ENCODE data around the gene GRAMD2B. TPM values are rescaled to one million over a fixed set of nuclear protein-coding genes. Genes with fewer than 3 reads are reported as not detected.
A peak's percentile ranks its signal among the peaks of the same experiment; 100 is the strongest.

The GRAMD2B gene
- total RNA-seq, 2 experiments from 2014 or later = 4.6 to 5.2 TPM

DNA sequence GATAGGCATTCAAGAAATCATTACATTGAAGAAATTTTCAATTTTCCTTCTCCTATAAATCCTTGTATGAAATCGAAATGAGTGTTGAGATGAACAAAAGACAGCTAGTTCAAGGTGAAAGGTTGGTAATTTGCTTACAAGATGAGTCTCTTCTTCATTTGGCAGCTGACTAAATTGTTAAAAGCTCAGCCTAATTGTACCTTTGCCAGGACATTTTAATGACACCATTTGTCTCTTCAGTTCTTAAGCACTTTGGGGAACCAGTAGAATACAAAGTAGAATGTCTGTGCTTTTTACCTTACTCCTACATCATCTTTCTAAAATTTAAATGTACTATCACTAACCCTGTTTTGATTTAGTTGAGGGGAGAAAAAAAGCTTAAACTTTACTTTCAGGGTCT, 59.4 kb downstream of the GRAMD2B start:
- Mint-ChIP-seq H3K4me1 (no peaks in the 10 kb centered on the region), H3K27me3 (no peaks in the 10 kb centered on the region), H3K9me3 (no peaks in the 10 kb centered on the region), H3K27ac (no peak overlapping the region), H3K4me3 (no peak overlapping the region), H3K36me3 (peaks cover 16% of the 10 kb centered on the region)
- POLR2A ChIA-PET = no interaction called here
- ATAC-seq (ENCODE audit: low read depth) = no peak
- no peak for DNase-seq

DNA sequence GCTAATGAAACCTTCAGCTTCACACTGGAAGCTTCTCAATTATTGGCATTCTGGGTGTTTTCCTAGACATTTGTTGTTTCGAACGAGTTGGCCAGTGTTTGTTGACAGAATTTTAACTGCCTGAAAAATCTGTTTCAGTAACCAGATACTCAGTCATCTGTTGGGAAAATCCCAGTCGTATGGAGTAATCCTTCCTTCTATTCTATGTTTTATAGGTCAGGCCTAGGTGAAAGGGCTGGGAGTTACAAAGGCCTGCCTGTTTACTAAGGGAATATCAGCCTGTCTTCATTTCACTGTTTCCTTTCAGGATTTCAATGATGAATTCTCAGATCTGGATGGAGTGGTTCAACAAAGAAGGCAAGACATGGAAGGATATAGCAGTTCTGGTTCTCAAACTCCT, 59.9 kb downstream of the GRAMD2B start:
- DNase-seq (no peak), ATAC-seq (ENCODE audit: low read depth) (no peak)
- POLR2A ChIA-PET = no interaction called here
- Mint-ChIP-seq H3K36me3 (peaks cover 16% of the 10 kb centered on the region), H3K4me1 (no peaks in the 10 kb centered on the region), H3K27ac (no peak overlapping the region), H3K27me3 (no peaks in the 10 kb centered on the region), H3K9me3 (no peaks in the 10 kb centered on the region), H3K4me3 (no peak overlapping the region)

GRCh38 chr5:126484253-126484652, 61.0 kb downstream of the GRAMD2B start:
- no peak for ATAC-seq (ENCODE audit: low read depth)
- Mint-ChIP-seq H3K27me3 (no peaks in the 10 kb centered on the region), H3K36me3 (peaks cover 17% of the 10 kb centered on the region), H3K4me1 (no peaks in the 10 kb centered on the region), H3K9me3 (no peaks in the 10 kb centered on the region), H3K4me3 (no peak overlapping the region), H3K27ac (no peak overlapping the region)
- POLR2A ChIA-PET = no interaction called here
- DNase-seq = no peak

DNA sequence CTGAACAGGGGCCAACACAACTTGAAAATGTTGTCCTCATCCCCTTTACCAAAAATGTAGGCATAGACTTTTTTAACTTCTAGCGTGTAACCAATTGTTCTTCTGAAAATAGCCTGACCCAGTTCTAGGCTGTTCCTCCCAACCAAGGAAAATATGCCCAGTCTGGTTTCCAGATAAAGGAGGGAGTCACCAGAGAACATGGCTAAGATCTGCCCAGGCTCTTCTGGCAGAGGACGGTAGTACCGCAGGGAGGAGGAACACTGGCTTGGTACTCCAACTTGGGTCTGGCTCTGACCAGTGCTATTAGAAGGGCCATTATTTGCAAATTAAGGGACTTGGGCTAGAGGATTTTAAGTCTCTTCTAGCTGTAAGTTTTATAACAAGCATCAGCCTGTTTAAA, 63.1 kb downstream of the GRAMD2B start:
- Mint-ChIP-seq H3K36me3 (peaks cover 13% of the 10 kb centered on the region), H3K4me1 (no peaks in the 10 kb centered on the region), H3K4me3 (no peak overlapping the region), H3K9me3 (no peaks in the 10 kb centered on the region), H3K27me3 (no peaks in the 10 kb centered on the region), H3K27ac (no peak overlapping the region)
- DNase-seq = no peak
- POLR2A ChIA-PET = no interaction called here
- no peak for ATAC-seq (ENCODE audit: low read depth)

DNA sequence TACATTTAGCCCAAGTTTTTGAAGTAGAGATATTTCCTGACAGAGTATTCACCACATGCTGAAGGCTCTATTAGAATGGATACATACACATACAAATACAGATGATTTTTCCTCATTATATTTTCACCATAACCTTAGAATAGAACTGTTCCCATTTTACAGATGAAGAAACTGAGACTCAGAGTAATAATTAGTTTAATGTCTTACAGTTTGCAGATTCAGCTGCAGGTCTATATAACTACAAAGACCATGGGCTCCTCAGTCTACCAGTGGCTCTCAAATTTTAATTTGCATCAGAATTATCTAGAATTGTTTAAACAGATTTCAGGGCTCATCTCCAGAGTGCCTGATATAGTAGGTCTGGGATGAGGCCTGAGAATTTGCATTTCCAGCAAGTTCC, 64.4 kb downstream of the GRAMD2B start:
- Mint-ChIP-seq H3K4me3 (no peak overlapping the region), H3K27me3 (no peaks in the 10 kb centered on the region), H3K4me1 (no peaks in the 10 kb centered on the region), H3K9me3 (no peaks in the 10 kb centered on the region), H3K36me3 (peaks cover 15% of the 10 kb centered on the region), H3K27ac (no peak overlapping the region)
- POLR2A ChIA-PET = no interaction called here
- DNase-seq (no peak), ATAC-seq (ENCODE audit: low read depth) (no peak)

GRCh38 chr5:126488443-126489065, 65.3 kb downstream of the GRAMD2B start:
- no peak for DNase-seq
- no peaks in the 10 kb centered on the region for H3K27me3 Mint-ChIP-seq
- POLR2A ChIA-PET = no interaction called here
- no peak overlapping the region for H3K27ac Mint-ChIP-seq
- H3K4me3 Mint-ChIP-seq = no peak overlapping the region
- no peak for ATAC-seq (ENCODE audit: low read depth)
- peaks cover 14% of the 10 kb centered on the region for H3K36me3 Mint-ChIP-seq
- H3K9me3 Mint-ChIP-seq = no peaks in the 10 kb centered on the region
- no peaks in the 10 kb centered on the region for H3K4me1 Mint-ChIP-seq

DNA sequence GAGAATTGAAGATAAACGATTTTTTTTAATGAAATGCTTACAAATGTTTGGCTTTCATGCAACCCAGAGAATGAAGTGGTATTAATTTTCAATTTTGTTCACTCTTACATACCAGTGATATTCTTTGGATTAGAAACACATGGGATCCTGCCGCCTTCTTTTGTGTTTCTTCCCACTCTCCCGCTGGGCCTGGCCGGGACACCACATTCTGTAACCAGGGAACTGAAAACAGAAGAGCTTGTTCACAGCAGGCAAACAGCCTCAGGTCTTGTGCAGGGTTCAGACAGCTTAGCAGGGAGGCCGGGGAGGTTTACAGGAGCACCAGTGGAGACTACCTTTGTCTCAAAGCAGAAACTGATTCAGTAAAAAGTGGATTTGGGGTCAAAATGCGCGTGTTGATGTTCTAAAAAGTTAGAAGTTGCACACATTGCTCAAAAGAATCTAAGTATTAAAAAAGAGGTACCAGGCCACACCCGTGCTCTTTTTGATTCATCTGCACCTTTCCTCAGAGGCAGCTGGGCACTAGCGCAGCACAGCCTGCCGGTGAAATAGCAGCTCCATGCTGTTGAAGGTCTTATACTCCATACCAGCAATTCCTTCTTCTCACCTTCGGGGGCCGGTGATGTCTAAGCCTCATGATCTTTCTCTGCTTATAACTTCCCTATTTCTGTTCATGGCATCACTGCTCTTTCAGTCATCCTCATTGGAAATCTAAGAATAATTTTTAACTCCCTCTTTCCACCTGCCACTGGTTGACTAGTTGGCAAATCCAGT, 67.1 kb downstream of the GRAMD2B start:
- Mint-ChIP-seq H3K27me3 (no peaks in the 10 kb centered on the region), H3K9me3 (no peaks in the 10 kb centered on the region), H3K4me1 (no peaks in the 10 kb centered on the region), H3K27ac (no peak overlapping the region), H3K4me3 (no peak overlapping the region), H3K36me3 (peaks cover 14% of the 10 kb centered on the region)
- POLR2A ChIA-PET = no interaction called here
- no peak for DNase-seq
- ATAC-seq (ENCODE audit: low read depth) = no peak

DNA sequence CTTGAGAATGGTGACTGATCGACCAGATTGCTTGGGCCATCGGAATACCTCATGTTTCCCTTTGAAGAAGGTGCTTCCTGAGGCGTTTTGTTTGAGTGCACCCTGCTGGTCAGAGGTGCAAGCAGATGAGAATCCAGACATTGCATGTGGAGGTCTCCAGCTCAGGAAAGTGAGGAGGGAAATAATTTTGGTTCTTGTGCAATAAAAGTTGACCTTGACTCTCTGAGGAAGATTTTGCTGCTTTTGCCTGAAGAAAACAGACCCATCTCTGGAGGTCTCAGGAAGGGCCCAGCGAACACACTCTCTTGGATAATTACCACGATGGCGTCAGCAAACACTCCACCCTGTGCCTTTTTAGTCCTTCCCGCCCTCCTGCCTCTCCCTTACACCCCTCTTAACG, 69.7 kb downstream of the GRAMD2B start:
- Mint-ChIP-seq H3K4me1 (no peaks in the 10 kb centered on the region), H3K27me3 (no peaks in the 10 kb centered on the region), H3K36me3 (peaks cover 8% of the 10 kb centered on the region), H3K9me3 (no peaks in the 10 kb centered on the region), H3K4me3 (no peak overlapping the region), H3K27ac (no peak overlapping the region)
- DNase-seq (no peak), ATAC-seq (ENCODE audit: low read depth) (no peak)
- POLR2A ChIA-PET = no interaction called here

DNA sequence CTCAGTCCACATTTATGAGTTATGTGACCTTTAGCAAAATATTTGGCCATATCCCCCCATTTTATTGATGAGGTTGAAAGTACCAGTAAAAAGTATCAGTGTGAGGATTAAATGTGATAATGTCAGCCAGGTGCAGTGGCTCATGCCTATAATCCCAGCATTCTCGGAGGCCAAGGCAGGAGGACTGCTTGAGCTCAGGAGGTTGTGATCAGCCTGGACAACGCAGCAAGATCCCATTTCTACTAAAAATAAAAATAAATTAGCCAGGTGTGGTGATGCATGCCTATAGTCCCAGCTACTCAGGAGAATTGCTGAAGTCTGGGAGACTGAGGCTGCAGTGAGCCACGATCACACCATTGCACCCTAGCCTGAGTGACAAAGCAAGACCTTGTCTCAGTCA, 71.2 kb downstream of the GRAMD2B start:
- peaks cover 6% of the 10 kb centered on the region for H3K36me3 Mint-ChIP-seq
- POLR2A ChIA-PET = no interaction called here
- H3K4me1 Mint-ChIP-seq = no peaks in the 10 kb centered on the region
- H3K9me3 Mint-ChIP-seq = no peaks in the 10 kb centered on the region
- H3K4me3 Mint-ChIP-seq = no peak overlapping the region
- H3K27ac Mint-ChIP-seq = no peak overlapping the region
- ATAC-seq (ENCODE audit: low read depth) (no peak), DNase-seq (no peak)
- H3K27me3 Mint-ChIP-seq = no peaks in the 10 kb centered on the region

DNA sequence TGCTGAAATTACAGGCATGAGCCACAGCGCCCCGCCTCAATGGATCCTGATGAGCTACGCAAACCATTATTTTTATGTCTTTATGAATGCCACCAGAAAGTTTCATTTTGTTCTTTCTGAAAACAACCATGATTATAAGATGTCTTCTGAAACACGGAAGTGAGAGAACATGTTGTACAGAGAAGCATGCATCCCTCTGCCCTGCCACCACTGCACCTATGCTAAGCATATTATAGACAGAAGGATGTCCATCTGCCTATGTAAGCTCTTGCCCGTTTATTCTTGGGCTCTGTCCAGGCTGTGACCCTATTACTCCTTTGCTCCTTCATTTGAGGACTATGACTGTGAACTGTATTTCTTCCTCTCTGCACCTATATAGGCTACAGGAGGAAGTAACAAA, 74.3 kb downstream of the GRAMD2B start:
- DNase-seq = no peak
- POLR2A ChIA-PET = no interaction called here
- Mint-ChIP-seq H3K36me3 (peaks cover 3% of the 10 kb centered on the region), H3K27ac (no peak overlapping the region), H3K9me3 (no peaks in the 10 kb centered on the region), H3K4me1 (peaks cover 3% of the 10 kb centered on the region), H3K27me3 (no peaks in the 10 kb centered on the region), H3K4me3 (no peak overlapping the region)
- no peak for ATAC-seq (ENCODE audit: low read depth)

DNA sequence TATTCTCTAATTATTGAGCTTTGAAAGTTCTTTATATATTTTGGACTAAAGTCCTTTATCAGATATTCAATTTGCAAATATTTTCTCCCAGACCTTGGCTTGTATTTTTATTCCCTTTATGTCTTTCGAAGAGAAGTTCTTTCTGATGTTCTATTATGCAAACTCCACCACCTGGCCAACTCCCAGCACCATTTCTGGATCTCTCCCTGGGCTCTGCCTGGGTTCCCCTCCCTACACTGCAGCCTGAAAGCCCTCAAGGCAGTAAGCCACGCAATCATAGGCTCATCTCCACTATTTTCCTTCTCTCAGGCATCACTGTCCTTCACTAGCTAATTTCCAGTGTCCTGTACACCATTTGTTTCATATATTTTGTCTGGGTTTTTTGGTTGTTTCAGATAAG, 76.1 kb downstream of the GRAMD2B start:
- DNase-seq (no peak), ATAC-seq (ENCODE audit: low read depth) (no peak)
- no peak overlapping the region for H3K4me3 Mint-ChIP-seq
- no peaks in the 10 kb centered on the region for H3K27me3 Mint-ChIP-seq
- no peaks in the 10 kb centered on the region for H3K9me3 Mint-ChIP-seq
- peaks cover 1% of the 10 kb centered on the region for H3K36me3 Mint-ChIP-seq
- H3K27ac Mint-ChIP-seq = no peak overlapping the region
- POLR2A ChIA-PET = interaction anchor here (0.6 kb wide), 2 partner anchors 49 to 119 kb away, joined by 3 read pairs; no protein-coding TSS in a partner anchor
- H3K4me1 Mint-ChIP-seq = peaks cover 6% of the 10 kb centered on the region

GRCh38 chr5:126499853-126500342, 76.7 kb downstream of the GRAMD2B start:
- peak; percentile 83 for ATAC-seq (ENCODE audit: low read depth)
- H3K36me3 Mint-ChIP-seq = peaks cover 1% of the 10 kb centered on the region
- no peak overlapping the region for H3K4me3 Mint-ChIP-seq
- H3K9me3 Mint-ChIP-seq = no peaks in the 10 kb centered on the region
- peaks cover 6% of the 10 kb centered on the region for H3K4me1 Mint-ChIP-seq
- H3K27ac Mint-ChIP-seq = no peak overlapping the region
- POLR2A ChIA-PET = interaction anchor here (0.6 kb wide), 1 partner anchor 50 kb away, joined by 3 read pairs; no protein-coding TSS in a partner anchor
- no peak for DNase-seq
- no peaks in the 10 kb centered on the region for H3K27me3 Mint-ChIP-seq

DNA sequence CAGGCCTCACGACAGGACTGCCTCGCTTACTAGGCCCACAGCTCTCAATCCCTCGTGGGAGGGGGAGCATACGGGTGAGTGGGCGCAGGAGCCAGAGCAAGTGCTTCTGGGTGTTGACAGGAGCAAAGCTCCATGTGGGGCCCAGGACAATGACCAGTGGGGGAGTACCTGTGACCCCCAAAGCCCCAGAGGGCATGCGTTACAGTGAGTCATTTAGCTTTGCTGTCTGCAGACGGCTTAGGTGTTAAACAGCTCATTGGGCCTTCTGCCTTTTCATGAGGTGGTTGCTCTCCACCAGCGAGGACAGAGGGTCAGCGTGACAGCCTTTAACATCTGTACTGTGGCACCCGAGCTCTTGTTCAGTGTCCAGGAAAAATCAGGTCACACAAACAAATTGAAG, 78.2 kb downstream of the GRAMD2B start:
- POLR2A ChIA-PET = no interaction called here
- Mint-ChIP-seq H3K27ac (no peak overlapping the region), H3K4me1 (peaks cover 6% of the 10 kb centered on the region)

DNA sequence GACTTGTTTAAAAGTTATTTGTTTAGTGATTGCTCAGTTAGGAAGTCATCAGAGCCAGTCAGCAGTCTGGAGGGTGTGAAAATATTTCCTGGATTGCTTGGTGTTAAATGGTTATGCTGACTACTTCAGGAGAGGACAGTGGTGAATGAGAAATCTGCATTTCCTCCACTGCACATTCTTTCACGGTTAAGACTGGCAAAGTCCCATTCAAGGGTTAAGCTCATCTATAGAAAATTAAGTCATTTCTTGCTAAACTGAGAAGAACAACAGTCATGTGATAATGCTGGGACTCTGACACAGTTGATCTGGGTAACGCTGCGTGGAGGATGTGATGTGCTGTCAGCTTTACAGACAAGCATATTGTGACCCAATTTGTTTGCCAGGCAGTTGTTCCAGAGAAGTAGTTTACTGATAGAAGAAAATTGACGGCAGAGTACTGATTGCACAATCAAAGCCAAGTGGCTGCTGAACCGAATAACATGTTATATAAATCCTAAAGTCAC, 80.4 kb downstream of the GRAMD2B start:
- peaks cover 10% of the 10 kb centered on the region for H3K4me1 Mint-ChIP-seq
- H3K36me3 Mint-ChIP-seq = peaks cover 2% of the 10 kb centered on the region
- no peak for ATAC-seq (ENCODE audit: low read depth)
- no peak overlapping the region for H3K27ac Mint-ChIP-seq
- peaks cover 3% of the 10 kb centered on the region for H3K9me3 Mint-ChIP-seq
- no peak overlapping the region for H3K4me3 Mint-ChIP-seq
- no peaks in the 10 kb centered on the region for H3K27me3 Mint-ChIP-seq
- no peak for DNase-seq
- POLR2A ChIA-PET = no interaction called here

More for the DNA sequence above, 78.2 kb downstream of the GRAMD2B start:
- no peak overlapping the region for H3K4me3 Mint-ChIP-seq
- ATAC-seq (ENCODE audit: low read depth) (no peak), DNase-seq (no peak)
- H3K27me3 Mint-ChIP-seq = no peaks in the 10 kb centered on the region
- peaks cover 1% of the 10 kb centered on the region for H3K36me3 Mint-ChIP-seq
- no peaks in the 10 kb centered on the region for H3K9me3 Mint-ChIP-seq
